Measurements from ENCODE around the gene EIF4G2. TPM values are rescaled to one million over a fixed set of nuclear protein-coding genes. Genes with fewer than 3 reads are reported as not detected.

Gene EIF4G2
- 100 to 1,000 TPM; 397 to 521 (median 465) TPM for total RNA-seq

DNA sequence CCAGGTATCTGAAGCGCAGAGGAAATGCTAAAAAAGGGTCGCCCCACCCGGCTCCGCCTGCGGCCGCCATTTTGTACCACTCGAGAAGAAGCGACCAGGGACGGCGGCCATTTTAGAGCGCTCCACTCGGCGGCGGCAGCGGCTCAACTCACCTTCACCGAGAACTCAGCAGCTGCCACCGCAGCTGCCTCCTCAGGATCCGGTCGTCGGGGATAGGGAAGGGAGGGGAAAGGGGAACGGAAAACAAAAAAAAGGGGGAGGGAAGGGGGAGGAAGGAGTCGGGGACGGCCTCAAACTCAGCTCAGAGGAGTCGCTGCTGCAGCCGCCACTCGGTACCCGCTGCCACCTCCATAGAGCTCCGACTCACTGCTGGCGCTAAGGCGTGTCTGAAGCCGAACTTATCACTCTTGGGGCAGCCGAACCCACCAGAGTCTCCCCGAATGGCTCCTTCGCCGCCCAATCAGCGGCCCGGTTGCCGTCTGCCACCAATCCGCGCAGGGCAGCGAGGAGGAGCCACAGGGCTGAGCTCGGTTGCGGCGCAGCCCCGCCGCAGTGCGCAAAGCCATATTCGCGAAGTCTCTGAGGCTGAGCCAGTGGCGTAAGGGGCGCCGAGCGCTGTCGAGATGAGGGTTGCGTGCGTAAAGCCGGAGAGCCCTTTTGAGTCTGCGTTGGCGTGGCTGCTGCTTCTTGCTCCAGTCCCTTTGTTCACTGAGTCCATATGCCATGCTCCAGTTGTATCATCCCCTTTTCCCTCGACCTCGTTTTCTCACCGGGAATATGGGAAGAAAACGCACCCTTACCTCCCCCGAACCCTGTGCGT, at the start of gene EIF4G2:
Gene EIF4G2 (minus strand): TSS at position 374 of the 820 bp plus-strand sequence.
- TF ChIP-seq POLR2A (IDR thresholded peaks at IDR 0.05): peak; percentile 99
- TF ChIP-seq, protein P1, sequence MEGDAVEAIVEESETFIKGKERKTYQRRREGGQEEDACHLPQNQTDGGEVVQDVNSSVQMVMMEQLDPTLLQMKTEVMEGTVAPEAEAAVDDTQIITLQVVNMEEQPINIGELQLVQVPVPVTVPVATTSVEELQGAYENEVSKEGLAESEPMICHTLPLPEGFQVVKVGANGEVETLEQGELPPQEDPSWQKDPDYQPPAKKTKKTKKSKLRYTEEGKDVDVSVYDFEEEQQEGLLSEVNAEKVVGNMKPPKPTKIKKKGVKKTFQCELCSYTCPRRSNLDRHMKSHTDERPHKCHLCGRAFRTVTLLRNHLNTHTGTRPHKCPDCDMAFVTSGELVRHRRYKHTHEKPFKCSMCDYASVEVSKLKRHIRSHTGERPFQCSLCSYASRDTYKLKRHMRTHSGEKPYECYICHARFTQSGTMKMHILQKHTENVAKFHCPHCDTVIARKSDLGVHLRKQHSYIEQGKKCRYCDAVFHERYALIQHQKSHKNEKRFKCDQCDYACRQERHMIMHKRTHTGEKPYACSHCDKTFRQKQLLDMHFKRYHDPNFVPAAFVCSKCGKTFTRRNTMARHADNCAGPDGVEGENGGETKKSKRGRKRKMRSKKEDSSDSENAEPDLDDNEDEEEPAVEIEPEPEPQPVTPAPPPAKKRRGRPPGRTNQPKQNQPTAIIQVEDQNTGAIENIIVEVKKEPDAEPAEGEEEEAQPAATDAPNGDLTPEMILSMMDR (IDR thresholded peaks at IDR 0.05 in 4 of 5, conservative IDR thresholded peaks at IDR 0.05 in 1 of 5): no peak
- peak; percentile 91 to 92 for ATAC-seq
- H3K4me3 ChIP-seq: peak within 1 kb of the TSS; percentile 77 to 97 (median 91)
- H3K4me1 ChIP-seq: peaks cover 29 to 34% of the 10 kb centered on the region in 2 donors
- peaks cover 4 to 34% of the 10 kb centered on the region in 2 donors for H3K36me3 ChIP-seq
- H3K27me3 ChIP-seq: no peaks in the 10 kb centered on the region
- no peaks in the 10 kb centered on the region for H3K9me3 ChIP-seq
- in situ Hi-C loops (cut with MboI; ENCODE audit: low sequenced_read_pairs in 4 of 4) (loop anchor here in 2 of 4 donors (10.0 to 25.0 kb wide), 2 partner anchors 46 to 329 kb away; partner anchors contain the start of gene ZBED5 (in 1 of the 2)), intact Hi-C loops (cut with DNase I; ENCODE audit: low total_unique reads) (loop anchor here (1.0 to 5.0 kb wide), 5 partner anchors 50 to 1034 kb away; partner anchors contain the start of genes CTR9 and ZBED5)
- H3K27ac ChIP-seq: peak within 1 kb of the TSS; percentile 94 to 99 (median 97)
- DNase-seq: peak; percentile 99

DNA sequence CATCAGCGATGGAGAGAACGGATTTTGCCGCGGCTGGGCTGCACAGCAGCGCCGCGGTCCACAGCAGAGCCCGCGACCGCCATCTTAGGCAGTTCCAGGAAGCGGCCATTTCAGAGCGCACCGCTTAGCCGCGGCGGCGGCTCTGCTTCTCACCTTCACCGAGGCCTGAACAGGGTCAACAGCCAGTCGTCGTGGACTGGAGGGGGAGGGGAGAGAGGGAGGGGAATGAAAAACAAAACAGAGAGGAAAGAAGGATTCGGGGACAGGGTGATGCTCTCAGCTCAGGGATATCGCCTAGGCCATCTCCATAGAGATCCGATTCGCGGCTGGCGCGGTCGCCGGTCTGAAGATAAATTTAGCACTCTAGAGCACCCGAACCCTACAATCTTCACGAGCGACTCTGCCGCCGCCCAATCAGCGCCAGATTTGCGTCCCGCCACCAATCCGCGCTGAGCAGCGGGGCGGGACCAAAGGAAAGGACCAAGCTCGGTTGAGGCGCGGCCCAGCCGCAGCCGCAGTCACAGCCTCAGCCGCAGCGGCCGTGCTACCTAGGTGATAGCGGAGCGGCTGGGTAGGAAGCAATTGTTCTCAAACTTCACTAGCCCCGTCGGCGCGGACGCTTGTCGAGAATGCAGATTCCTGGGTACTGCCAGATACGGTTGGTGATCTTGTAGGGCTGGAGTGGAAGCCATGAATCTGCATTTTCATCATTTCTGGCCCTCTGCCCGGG, 49.1 kb upstream of the EIF4G2 start, which contains the start of gene ZBED5:
Gene ZBED5 (minus strand): TSS at position 345 of the 730 bp plus-strand sequence. CDS start 3,108 bp downstream, outside the sequence.
- Histone ChIP-seq H3K27ac (peak within 1 kb of the TSS; percentile 95 to 99 (median 98)), H3K4me1 (peaks cover 31 to 36% of the 10 kb centered on the region in 2 donors), H3K36me3 (peaks cover 0 to 33% of the 10 kb centered on the region in 2 donors), H3K27me3 (no peaks in the 10 kb centered on the region), H3K9me3 (no peaks in the 10 kb centered on the region), H3K4me3 (peak within 1 kb of the TSS; percentile 89 to 97 (median 94))
- intact Hi-C loops (cut with DNase I; ENCODE audit: low total_unique reads): loop anchor here (1.0 to 10.0 kb wide), 3 partner anchors 42 to 987 kb away; partner anchors contain the start of genes EIF4G2 and USP47
- peak; percentile 97 to 98 for DNase-seq
- in situ Hi-C loops (cut with MboI; ENCODE audit: low sequenced_read_pairs in 4 of 4): loop anchor here in 3 of 4 donors (5.0 to 10.0 kb wide), 3 partner anchors 44 to 56 kb away; partner anchors contain the start of gene EIF4G2 (in 1 of the 3)
- TF ChIP-seq, protein P1 (IDR thresholded peaks at IDR 0.05 in 4 of 5, conservative IDR thresholded peaks at IDR 0.05 in 1 of 5): peak in 2 of 5 experiments; percentile 6 to 43
- peak; percentile 98 to 99 for TF ChIP-seq POLR2A (IDR thresholded peaks at IDR 0.05)
- ATAC-seq: peak; percentile 87 to 92

DNA sequence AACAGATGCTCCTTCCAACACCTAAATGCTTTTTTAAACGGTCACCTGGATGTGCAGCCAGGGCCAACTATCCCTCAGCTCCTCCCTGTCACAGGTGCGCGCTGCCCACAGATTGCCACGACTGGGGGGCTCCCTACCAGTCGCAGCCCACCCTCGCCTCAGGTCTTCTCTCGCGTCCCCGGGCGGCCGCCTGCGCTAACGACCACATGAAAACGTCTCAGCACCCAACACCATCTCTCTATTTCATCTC, 48.7 kb upstream of the EIF4G2 start:
- Histone ChIP-seq H3K9me3 (no peaks in the 10 kb centered on the region), H3K27me3 (no peaks in the 10 kb centered on the region), H3K36me3 (peaks cover 0 to 38% of the 10 kb centered on the region in 2 donors), H3K4me3 (peak overlapping the region; percentile 89 to 97 (median 94)), H3K27ac (peak overlapping the region; percentile 95 to 99 (median 98)), H3K4me1 (peaks cover 31 to 33% of the 10 kb centered on the region in 2 donors)
- intact Hi-C loops (cut with DNase I; ENCODE audit: low total_unique reads) (loop anchor here (10.0 kb wide), 1 partner anchor 987 kb away; the partner anchor contains the start of gene USP47), in situ Hi-C loops (cut with MboI; ENCODE audit: low sequenced_read_pairs in 4 of 4) (loop anchor here in 3 of 4 donors (5.0 to 10.0 kb wide), 3 partner anchors 45 to 55 kb away; partner anchors contain the start of gene EIF4G2 (in 1 of the 3))
- peak in 1 of 2 donors; percentile 37 for DNase-seq
- TF ChIP-seq, protein P1 (IDR thresholded peaks at IDR 0.05 in 4 of 5, conservative IDR thresholded peaks at IDR 0.05 in 1 of 5): peak in 1 of 5 experiments; percentile 17
- TF ChIP-seq POLR2A (IDR thresholded peaks at IDR 0.05): no peak
- peak; percentile 3 to 8 for ATAC-seq

Measured in gastrocnemius medialis (tissue), 4 donors.